Measurements from ENCODE around the gene TVP23A.

TVP23A gene

GRCh38 chr16:10851512-10851911 is 32.9 kb upstream of the TVP23A start:
- Mint-ChIP-seq H3K4me1 (no peaks in the 10 kb centered on the region), H3K36me3 (ENCODE audit: low read depth) (no peaks in the 10 kb centered on the region), H3K27me3 (ENCODE audit: low read depth) (peaks cover 27% of the 10 kb centered on the region), H3K4me3 (no peak overlapping the region), H3K9me3 (no peaks in the 10 kb centered on the region), H3K27ac (no peak overlapping the region)
- no peak for TF ChIP-seq CTCF (IDR thresholded peaks at IDR 0.05; ENCODE audit: unreplicated experiment in 3 of 3)

GRCh38 chr16:10850478-10850850 is 31.9 kb upstream of the TVP23A start:
- TF ChIP-seq CTCF (IDR thresholded peaks at IDR 0.05; ENCODE audit: unreplicated experiment in 3 of 3), result no peak
- Mint-ChIP-seq H3K9me3 (no peaks in the 10 kb centered on the region), H3K36me3 (ENCODE audit: low read depth) (no peaks in the 10 kb centered on the region), H3K4me1 (no peaks in the 10 kb centered on the region), H3K27me3 (ENCODE audit: low read depth) (peaks cover 35% of the 10 kb centered on the region), H3K27ac (no peak overlapping the region), H3K4me3 (no peak overlapping the region)

- H3K27ac Mint-ChIP-seq, result no peak overlapping the region
- H3K4me3 Mint-ChIP-seq, result no peak overlapping the region
- no peak for TF ChIP-seq CTCF (IDR thresholded peaks at IDR 0.05; ENCODE audit: unreplicated experiment in 3 of 3)
- H3K4me1 Mint-ChIP-seq, result no peaks in the 10 kb centered on the region
- H3K36me3 Mint-ChIP-seq (ENCODE audit: low read depth), result no peaks in the 10 kb centered on the region
- peaks cover 40% of the 10 kb centered on the region for H3K27me3 Mint-ChIP-seq (ENCODE audit: low read depth)
- H3K9me3 Mint-ChIP-seq, result no peaks in the 10 kb centered on the region
Measured at GRCh38 chr16:10849736-10850477, 31.3 kb upstream of the TVP23A start.

GRCh38 chr16:10847176-10847575 is 28.6 kb upstream of the TVP23A start:
- Mint-ChIP-seq H3K4me3 (no peak overlapping the region), H3K4me1 (no peaks in the 10 kb centered on the region), H3K36me3 (ENCODE audit: low read depth) (no peaks in the 10 kb centered on the region), H3K27me3 (ENCODE audit: low read depth) (peaks cover 37% of the 10 kb centered on the region), H3K27ac (no peak overlapping the region), H3K9me3 (no peaks in the 10 kb centered on the region)
- TF ChIP-seq CTCF (IDR thresholded peaks at IDR 0.05; ENCODE audit: unreplicated experiment in 3 of 3), result no peak

GRCh38 chr16:10846213-10846998 is 27.8 kb upstream of the TVP23A start:
- Mint-ChIP-seq H3K4me1 (no peaks in the 10 kb centered on the region), H3K27me3 (ENCODE audit: low read depth) (peaks cover 36% of the 10 kb centered on the region), H3K36me3 (ENCODE audit: low read depth) (no peaks in the 10 kb centered on the region)

More at GRCh38 chr16:10846213-10846998, 27.8 kb upstream of the TVP23A start:
- H3K4me3 Mint-ChIP-seq, result no peak overlapping the region
- H3K9me3 Mint-ChIP-seq, result no peaks in the 10 kb centered on the region
- H3K27ac Mint-ChIP-seq, result no peak overlapping the region
- no peak for TF ChIP-seq CTCF (IDR thresholded peaks at IDR 0.05; ENCODE audit: unreplicated experiment in 3 of 3)

Data from nephron (organoid).